GM10847 (cell line): ENCODE data around the gene C9orf43.

Experiments used
- POLR2A ChIP-seq: IDR thresholded peaks from 2 replicates; pipeline ENCODE4 v1.6.1; 2011; ENCODE audit not compliant: insufficient read length; ENCODE audit errors: extremely low read depth

C9orf43 gene

GRCh38 chr9:113399646-113400200 lies 10.8 kb upstream of the C9orf43 start:
- TF ChIP-seq POLR2A = no peak

GRCh38 chr9:113401027-113401792 lies 9.3 kb upstream of the C9orf43 start, which contains the start of gene ALAD:
TSS of gene ALAD (minus strand) at chr9:113401284. CDS start at chr9:113393559, 7,725 bp downstream.
- TF ChIP-seq POLR2A = peak; percentile 73

GRCh38 chr9:113403646-113404045 lies 6.9 kb upstream of the C9orf43 start:
- TF ChIP-seq POLR2A = no peak

GRCh38 chr9:113409481-113409880 lies 1.1 kb upstream of the C9orf43 start:
- no peak for TF ChIP-seq POLR2A

- no peak for TF ChIP-seq POLR2A
These were observed 702 bp upstream of the C9orf43 start for GRCh38 chr9:113409883-113410206.

GRCh38 chr9:113416149-113416721 lies 5.7 kb downstream of the C9orf43 start:
- no peak for TF ChIP-seq POLR2A

GRCh38 chr9:113417370-113417769 lies 6.8 kb downstream of the C9orf43 start:
- TF ChIP-seq POLR2A = no peak

GRCh38 chr9:113421726-113422125 lies 11.2 kb downstream of the C9orf43 start:
- no peak for TF ChIP-seq POLR2A

- no peak for TF ChIP-seq POLR2A
These were observed 14.5 kb downstream of the C9orf43 start for GRCh38 chr9:113425072-113425471.

- no peak for TF ChIP-seq POLR2A
These were observed 16.2 kb downstream of the C9orf43 start for GRCh38 chr9:113426701-113427100.

- no peak for TF ChIP-seq POLR2A
These were observed 17.1 kb downstream of the C9orf43 start for GRCh38 chr9:113427629-113428028.

GRCh38 chr9:113428062-113428615 lies 17.6 kb downstream of the C9orf43 start:
- no peak for TF ChIP-seq POLR2A

GRCh38 chr9:113431191-113431590 lies 20.6 kb downstream of the C9orf43 start:
- no peak for TF ChIP-seq POLR2A

GRCh38 chr9:113436728-113437515 lies 26.4 kb downstream of the C9orf43 start:
- TF ChIP-seq POLR2A = no peak

GRCh38 chr9:113444736-113445135 lies 34.2 kb downstream of the C9orf43 start:
- no peak for TF ChIP-seq POLR2A

GRCh38 chr9:113446323-113446740 lies 35.8 kb downstream of the C9orf43 start:
- no peak for TF ChIP-seq POLR2A

GRCh38 chr9:113449376-113449775 lies 38.8 kb downstream of the C9orf43 start:
- TF ChIP-seq POLR2A = no peak
